GM19351 (cell line): ENCODE measurements around the gene PPP1R14D.
A peak's percentile ranks its signal among the peaks of the same experiment; 100 is the strongest.

Experiments
- ATAC-seq: cut with Tn5 transposase; IDR thresholded peaks from one replicate; pipeline ENCODE4 v1.9.1; 2021; ENCODE audit warnings: mild to moderate bottlenecking, moderate library complexity; ENCODE audit not compliant: unreplicated experiment

The PPP1R14D gene

GRCh38 chr15:40853241-40853890 is 24.9 kb upstream of the PPP1R14D start:
- no peak for ATAC-seq

DNA sequence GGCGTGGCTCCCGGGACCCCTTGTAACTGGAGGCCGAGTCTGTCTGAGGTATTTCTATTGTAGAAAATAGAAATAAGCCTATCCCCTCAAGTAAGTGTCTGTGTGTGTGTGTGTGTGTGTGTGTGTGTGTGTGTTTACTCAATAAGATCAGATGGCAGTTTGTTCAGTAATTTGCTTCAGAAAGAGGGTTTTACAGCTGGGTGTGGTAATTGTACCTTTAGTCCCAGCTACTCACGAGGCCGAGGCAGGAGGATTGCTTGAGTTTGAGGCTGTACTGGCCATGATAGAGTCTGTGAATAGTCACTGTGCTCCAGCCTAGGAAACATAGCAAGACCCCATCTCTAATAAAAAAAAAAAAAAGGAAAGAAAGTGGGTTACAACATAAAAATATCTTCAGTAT is 24.0 kb upstream of the PPP1R14D start:
- ATAC-seq = no peak

DNA sequence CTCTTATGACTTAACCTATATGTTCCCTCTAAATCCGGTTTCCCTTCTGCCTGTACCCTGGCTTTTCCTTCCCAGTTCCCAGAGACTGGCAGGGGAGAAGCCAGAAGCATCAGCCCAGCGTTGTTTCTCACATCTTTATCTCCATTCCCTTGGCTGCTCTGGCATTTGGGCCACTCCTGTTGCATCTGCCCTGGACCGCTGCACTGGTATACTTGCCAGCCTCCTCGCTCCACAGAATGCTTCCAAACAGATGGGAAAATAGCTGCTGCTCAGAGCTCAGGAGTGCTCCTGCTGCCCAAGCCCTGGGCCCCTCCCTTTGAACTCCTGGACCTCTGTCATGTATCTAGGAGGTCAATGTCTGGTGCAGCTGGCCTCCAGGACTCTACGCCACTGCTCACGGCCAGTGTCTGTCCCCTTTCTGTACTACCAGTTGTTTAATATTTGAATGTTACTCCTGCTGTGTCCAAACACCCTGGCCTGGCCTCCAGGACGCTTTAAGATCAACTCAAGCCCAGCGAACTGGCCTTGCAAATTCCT is 22.1 kb upstream of the PPP1R14D start:
- ATAC-seq = no peak

- peak; percentile 47 for ATAC-seq
Observed at GRCh38 chr15:40847223-40847961, 18.9 kb upstream of the PPP1R14D start.

DNA sequence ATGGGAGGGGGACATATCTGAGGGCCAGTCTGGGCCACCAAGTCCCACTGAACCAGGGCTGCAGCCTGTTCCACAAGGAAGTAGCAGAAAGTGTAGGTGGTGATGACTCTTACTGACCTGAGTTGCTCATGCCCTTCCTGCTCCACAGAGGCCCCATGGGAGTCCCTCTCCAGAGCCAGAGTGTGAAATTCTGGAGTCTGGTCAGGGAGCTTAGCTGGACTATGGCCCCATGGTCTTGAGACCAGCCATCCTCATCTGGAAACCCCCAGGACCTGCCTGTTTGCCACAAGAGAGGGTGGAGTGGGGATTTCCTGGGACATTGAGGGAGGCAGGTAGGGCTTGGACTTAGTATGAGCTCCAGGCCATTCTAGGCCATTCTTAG is 18.3 kb upstream of the PPP1R14D start:
- peak; percentile 9 for ATAC-seq

GRCh38 chr15:40845511-40846284 is 17.2 kb upstream of the PPP1R14D start:
- no peak for ATAC-seq

DNA sequence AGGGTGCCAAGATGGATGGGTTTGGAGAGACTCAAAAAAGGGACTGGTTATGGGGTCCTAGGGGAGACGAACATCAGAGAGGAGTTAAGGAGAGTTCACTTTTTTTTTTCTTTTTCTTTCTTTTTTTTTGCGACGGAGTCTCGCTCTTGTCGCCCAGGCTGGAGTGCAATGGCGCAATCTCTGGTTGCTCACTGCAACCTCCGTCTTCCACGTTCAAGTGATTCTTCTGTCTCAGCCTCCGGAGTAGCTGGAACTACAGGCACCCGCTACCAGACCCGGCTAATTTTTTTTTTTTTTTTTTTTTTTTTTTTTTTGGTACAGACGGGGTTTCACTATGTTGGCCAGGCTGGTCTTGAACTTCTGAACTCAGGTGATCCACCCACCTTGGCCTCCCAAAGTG is 16.5 kb upstream of the PPP1R14D start:
- no peak for ATAC-seq

DNA sequence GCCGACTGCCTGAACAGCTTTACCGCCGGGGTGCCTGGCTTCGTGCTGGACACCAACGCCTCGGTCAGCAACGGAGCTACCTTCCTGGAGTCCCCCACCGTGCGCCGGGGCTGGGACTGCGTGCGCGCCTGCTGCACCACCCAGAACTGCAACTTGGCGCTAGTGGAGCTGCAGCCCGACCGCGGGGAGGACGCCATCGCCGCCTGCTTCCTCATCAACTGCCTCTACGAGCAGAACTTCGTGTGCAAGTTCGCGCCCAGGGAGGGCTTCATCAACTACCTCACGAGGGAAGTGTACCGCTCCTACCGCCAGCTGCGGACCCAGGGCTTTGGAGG is 16.2 kb upstream of the PPP1R14D start:
- ATAC-seq = no peak

- no peak for ATAC-seq
Observed at GRCh38 chr15:40843885-40844695, 15.6 kb upstream of the PPP1R14D start, which contains the start of gene SPINT1. Gene SPINT1, plus strand, starts transcription at chr15:40844048. Its CDS starts 507 bp downstream, at chr15:40844555.

DNA sequence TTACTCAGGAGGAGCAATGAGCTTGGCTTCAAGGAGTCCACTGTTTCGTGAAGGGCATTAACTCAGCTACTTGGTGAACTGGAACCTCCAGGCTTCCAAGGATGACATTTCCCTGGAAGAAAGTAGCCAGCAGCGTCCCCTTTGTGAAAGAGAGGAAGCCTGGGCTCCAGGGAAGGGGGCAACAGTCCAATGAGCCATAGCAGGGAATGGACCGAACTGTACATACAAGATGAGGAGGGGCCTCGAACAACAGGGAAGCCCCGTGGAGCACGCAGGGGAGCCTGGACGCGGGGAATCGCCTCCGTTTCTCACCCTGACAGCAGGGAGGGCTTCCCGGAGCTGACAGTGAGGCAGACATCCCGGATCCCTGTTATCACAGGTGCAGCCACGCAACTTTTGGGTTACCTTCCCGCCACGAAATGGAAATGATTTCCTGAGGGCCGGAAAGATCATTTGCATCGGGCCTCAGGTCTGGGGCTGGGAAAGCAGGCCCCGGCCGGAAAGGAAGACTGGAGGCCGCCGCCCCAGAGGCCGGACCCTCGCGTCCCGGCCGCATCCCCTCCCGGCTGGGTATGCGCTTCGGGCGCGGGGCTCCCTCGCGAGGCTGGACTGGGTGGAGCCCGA is 14.9 kb upstream of the PPP1R14D start:
- no peak for ATAC-seq

DNA sequence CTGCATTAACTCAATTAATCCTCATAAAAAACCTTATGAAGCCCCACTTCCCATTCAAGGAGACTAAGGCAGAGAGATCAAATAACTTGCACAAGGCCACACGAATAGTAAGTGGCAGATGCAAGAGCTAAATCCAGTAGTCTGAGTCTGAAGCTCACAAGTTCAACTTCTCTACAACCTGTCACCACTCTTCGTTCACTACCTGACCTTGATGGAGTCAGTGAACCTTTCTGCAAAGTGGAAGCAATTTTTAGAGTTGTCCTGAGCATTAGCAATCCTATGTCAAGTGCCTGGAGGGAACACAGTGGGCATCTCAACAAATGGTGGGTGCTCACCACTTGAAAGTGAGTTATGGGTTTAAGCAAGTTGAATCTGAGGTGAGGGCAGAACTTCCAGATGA is 13.2 kb upstream of the PPP1R14D start:
- ATAC-seq = no peak

DNA sequence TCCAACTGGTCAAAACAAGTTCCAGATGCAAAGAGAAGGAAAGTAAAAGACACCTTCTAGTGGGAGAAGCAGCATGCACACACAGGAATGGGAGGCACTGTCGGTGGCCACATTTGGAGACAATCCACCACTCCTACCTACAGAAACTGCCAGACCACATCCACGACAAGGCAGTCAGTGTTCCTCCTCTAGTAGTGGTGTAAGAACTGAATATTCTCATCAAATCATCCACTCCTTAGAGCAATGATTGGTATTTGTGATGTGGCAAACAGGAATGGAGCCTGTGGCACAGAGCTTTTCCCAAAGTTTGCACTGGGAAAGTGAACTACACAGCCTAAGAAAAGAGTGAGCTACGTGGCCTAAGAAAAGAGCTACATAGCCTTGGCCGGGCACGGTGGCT is 10.2 kb upstream of the PPP1R14D start:
- ATAC-seq = no peak

DNA sequence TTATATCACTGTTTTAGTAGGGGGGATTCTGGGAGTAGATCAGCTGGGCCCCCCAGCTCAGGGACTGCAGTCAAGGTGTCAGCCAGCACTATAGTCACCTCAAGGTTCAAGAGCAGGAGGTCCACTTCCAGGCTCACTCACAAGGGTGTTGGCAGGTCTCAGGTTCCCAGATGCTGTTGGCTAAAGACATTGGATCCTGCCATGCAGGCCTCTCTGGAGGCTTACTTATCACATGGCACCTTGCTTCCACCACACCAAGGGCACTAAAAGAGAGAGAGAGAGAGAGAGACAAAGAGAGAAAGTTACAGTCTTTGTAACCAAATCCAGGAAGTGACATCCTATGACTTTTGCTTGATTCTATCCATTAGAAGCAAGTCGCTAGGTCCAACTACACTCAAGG is 7.5 kb upstream of the PPP1R14D start:
- no peak for ATAC-seq

DNA sequence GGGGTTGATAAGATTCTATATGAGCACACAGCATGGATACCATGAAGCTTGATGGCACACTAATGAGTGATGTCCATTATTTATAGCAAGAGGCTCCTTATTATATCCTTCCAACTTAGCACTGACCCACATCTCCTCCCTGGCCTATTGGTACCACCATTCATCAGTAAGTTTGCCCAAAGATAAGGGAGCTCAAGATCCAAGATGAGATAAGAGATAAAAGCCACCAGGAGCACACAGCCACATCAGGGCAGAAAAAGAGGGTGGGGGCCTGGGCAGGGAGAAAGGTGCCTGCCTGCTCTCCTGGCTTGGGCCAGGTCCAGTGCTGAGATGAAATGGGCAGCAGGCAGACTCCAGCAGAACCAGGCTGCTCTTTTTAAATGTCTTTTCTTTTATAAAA is 4.4 kb upstream of the PPP1R14D start:
- ATAC-seq = no peak

GRCh38 chr15:40831861-40832260 is 3.4 kb upstream of the PPP1R14D start:
- no peak for ATAC-seq

DNA sequence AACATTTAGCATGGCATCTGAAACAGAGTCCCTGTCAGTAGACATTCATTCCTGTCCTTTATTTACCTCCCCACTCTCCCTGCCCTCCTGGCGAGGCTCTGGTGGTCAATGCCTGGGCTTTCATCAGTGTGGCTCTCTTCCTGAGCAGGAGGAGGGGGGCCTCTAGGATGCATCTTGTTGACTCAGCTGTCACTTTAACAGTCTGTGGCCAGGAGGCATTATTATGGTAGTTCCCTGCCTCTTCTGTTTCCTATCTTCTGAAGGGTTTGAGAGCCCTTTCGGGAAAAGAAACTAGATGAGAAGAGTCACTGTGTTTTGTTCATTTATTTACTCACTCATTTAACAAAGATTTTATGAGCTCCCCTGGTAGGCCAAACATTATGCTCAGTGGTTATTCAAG is 2.4 kb upstream of the PPP1R14D start:
- no peak for ATAC-seq

DNA sequence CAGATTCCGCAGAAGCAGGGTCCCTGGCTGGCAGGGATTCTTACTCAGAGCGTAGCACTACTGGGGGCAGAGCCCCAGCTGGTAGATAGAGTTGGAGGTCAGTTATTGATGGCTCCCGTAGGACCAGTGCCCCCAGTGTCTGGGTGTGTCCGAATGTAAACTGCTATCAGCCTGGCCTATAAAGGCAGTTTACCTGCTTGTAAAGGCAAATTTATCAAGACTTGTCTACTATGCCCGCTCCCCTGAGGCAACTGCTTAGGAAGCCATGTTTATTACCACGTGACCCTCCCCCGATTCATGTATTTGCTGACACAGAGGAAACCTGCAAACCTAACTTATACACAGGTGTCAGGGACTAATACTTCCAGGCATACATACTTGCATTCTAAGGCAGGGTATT is 607 bp upstream of the PPP1R14D start:
- no peak for ATAC-seq

DNA sequence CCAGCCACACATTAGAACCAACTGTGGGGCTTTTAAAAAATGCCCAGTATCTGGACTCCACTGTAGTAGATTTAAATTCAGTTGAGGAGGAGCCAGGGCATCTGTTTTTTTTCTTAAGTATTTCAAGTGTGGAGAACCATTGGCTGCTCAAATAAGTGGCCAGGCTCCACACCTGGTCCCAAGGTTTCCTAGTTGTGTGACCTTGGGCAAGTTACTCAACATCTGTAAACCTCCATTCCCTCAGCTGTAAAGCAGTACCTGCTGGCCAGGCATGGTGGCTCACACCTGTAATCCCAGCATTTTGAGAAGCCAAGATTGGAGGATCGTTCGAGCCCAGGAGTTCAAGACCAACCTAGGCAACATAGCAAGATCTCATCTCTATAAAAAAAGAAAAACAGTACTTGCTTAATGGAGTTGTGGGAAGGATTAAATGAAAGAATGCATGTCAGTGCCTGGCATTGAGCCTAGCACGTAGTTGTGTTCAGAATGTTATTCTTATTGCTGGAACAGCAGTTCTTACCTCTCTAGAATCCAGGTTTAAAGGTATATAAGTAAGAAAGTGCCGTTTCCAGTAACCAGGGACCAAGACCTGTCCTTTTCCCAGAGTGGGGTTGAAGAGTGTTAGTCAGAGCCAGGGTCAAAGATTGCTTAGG is 2.0 kb downstream of the PPP1R14D start:
- no peak for ATAC-seq

GRCh38 chr15:40825661-40826422 is 2.7 kb downstream of the PPP1R14D start:
- no peak for ATAC-seq
